Pulmonary artery endothelial cell (primary cell): ENCODE results near the gene TMEM154. TPM values are rescaled to one million over a fixed set of nuclear protein-coding genes. Genes with fewer than 3 reads are reported as not detected.

Source experiments
- total RNA-seq: library from RNA; depleted of rRNA; stranded (reverse); fragments of >200 nt; gene quantifications from 2 replicates; pipeline ENCODE4 v1.2.3, GENCODE V29; 2014

TMEM154 gene
- total RNA-seq, 1 donor from 2014 or later, result 6.1 TPM

Other genes with a start within 250 kb of the TMEM154 start
- 65.2 and 75.2 TPM in 2 replicates for gene FBXW7, start 143.9 kb downstream of the TMEM154 start, total RNA-seq
- 0.04 and 0.20 TPM in 2 replicates for gene TIGD4, start 99.7 kb upstream of the TMEM154 start, total RNA-seq
- gene ARFIP1, start 100.0 kb upstream of the TMEM154 start, total RNA-seq, result 37.6 and 40.7 TPM in 2 replicates